ENCODE measurements around the gene ZNF236.

DNA sequence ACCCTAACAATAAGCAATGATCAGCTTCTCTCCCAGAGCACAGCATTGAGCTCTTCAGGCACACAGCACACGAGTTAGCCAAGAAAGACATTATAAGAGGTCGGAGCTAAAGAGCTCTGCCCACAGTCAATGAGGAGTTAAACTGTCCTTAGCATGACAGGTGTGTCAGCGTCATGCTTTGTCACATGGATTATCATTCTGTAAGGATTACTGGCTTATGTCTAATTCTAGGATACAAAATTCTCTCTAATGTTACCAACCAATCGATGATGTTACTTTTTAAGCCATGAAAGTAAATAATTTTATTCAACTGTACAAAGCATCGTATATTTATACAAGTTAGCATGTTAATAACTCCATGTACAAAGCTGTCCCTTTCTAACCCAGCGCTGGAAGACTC, 108.8 kb downstream of the ZNF236 start:
- TF ChIP-seq, protein P1, sequence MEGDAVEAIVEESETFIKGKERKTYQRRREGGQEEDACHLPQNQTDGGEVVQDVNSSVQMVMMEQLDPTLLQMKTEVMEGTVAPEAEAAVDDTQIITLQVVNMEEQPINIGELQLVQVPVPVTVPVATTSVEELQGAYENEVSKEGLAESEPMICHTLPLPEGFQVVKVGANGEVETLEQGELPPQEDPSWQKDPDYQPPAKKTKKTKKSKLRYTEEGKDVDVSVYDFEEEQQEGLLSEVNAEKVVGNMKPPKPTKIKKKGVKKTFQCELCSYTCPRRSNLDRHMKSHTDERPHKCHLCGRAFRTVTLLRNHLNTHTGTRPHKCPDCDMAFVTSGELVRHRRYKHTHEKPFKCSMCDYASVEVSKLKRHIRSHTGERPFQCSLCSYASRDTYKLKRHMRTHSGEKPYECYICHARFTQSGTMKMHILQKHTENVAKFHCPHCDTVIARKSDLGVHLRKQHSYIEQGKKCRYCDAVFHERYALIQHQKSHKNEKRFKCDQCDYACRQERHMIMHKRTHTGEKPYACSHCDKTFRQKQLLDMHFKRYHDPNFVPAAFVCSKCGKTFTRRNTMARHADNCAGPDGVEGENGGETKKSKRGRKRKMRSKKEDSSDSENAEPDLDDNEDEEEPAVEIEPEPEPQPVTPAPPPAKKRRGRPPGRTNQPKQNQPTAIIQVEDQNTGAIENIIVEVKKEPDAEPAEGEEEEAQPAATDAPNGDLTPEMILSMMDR (CRISPR knock-in tag; IDR thresholded peaks at IDR 0.05): no peak
- TF ChIP-seq JUND (CRISPR knock-in tag; IDR thresholded peaks at IDR 0.05) (no peak), NCOA1 (CRISPR knock-in tag; IDR thresholded peaks at IDR 0.05) (no peak), POLR2A (IDR thresholded peaks at IDR 0.05; ENCODE audit: insufficient read depth in 1 of 2, low read depth in 2 of 2, low read length in 2 of 2) (no peak), YY1 (IDR thresholded peaks at IDR 0.05; ENCODE audit: insufficient read depth, insufficient replicate concordance, low read depth, low read length) (no peak), SALL1 (CRISPR knock-in tag; IDR thresholded peaks at IDR 0.05) (no peak), ZBTB7A (CRISPR knock-in tag; IDR thresholded peaks at IDR 0.05) (no peak), XRCC5 (optimal IDR thresholded peaks at IDR 0.05; ENCODE audit: low read length) (no peak), FOXA1 (IDR thresholded peaks at IDR 0.05) (no peak), FOXA1 (CRISPR knock-in tag; IDR thresholded peaks at IDR 0.05) (no peak)
- TF ChIP-seq, protein P2, sequence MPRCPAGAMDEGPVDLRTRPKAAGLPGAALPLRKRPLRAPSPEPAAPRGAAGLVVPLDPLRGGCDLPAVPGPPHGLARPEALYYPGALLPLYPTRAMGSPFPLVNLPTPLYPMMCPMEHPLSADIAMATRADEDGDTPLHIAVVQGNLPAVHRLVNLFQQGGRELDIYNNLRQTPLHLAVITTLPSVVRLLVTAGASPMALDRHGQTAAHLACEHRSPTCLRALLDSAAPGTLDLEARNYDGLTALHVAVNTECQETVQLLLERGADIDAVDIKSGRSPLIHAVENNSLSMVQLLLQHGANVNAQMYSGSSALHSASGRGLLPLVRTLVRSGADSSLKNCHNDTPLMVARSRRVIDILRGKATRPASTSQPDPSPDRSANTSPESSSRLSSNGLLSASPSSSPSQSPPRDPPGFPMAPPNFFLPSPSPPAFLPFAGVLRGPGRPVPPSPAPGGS (CRISPR knock-in tag; IDR thresholded peaks at IDR 0.05): no peak
- TF ChIP-seq, protein P3, sequence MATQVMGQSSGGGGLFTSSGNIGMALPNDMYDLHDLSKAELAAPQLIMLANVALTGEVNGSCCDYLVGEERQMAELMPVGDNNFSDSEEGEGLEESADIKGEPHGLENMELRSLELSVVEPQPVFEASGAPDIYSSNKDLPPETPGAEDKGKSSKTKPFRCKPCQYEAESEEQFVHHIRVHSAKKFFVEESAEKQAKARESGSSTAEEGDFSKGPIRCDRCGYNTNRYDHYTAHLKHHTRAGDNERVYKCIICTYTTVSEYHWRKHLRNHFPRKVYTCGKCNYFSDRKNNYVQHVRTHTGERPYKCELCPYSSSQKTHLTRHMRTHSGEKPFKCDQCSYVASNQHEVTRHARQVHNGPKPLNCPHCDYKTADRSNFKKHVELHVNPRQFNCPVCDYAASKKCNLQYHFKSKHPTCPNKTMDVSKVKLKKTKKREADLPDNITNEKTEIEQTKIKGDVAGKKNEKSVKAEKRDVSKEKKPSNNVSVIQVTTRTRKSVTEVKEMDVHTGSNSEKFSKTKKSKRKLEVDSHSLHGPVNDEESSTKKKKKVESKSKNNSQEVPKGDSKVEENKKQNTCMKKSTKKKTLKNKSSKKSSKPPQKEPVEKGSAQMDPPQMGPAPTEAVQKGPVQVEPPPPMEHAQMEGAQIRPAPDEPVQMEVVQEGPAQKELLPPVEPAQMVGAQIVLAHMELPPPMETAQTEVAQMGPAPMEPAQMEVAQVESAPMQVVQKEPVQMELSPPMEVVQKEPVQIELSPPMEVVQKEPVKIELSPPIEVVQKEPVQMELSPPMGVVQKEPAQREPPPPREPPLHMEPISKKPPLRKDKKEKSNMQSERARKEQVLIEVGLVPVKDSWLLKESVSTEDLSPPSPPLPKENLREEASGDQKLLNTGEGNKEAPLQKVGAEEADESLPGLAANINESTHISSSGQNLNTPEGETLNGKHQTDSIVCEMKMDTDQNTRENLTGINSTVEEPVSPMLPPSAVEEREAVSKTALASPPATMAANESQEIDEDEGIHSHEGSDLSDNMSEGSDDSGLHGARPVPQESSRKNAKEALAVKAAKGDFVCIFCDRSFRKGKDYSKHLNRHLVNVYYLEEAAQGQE (IDR thresholded peaks at IDR 0.05; ENCODE audit: borderline replicate concordance in 1 of 2, low read depth in 1 of 2, low read length in 2 of 2): no peak
- TF ChIP-seq, protein P4, sequence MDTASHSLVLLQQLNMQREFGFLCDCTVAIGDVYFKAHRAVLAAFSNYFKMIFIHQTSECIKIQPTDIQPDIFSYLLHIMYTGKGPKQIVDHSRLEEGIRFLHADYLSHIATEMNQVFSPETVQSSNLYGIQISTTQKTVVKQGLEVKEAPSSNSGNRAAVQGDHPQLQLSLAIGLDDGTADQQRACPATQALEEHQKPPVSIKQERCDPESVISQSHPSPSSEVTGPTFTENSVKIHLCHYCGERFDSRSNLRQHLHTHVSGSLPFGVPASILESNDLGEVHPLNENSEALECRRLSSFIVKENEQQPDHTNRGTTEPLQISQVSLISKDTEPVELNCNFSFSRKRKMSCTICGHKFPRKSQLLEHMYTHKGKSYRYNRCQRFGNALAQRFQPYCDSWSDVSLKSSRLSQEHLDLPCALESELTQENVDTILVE (CRISPR knock-in tag; IDR thresholded peaks at IDR 0.05): no peak
- TF ChIP-seq, protein P5, sequence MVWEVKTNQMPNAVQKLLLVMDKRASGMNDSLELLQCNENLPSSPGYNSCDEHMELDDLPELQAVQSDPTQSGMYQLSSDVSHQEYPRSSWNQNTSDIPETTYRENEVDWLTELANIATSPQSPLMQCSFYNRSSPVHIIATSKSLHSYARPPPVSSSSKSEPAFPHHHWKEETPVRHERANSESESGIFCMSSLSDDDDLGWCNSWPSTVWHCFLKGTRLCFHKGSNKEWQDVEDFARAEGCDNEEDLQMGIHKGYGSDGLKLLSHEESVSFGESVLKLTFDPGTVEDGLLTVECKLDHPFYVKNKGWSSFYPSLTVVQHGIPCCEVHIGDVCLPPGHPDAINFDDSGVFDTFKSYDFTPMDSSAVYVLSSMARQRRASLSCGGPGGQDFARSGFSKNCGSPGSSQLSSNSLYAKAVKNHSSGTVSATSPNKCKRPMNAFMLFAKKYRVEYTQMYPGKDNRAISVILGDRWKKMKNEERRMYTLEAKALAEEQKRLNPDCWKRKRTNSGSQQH (CRISPR knock-in tag; IDR thresholded peaks at IDR 0.05; ENCODE audit: low read depth): no peak
